Testis (tissue), 3 donors: ENCODE measurements around the gene CETN1. TPM values are rescaled to one million over a fixed set of nuclear protein-coding genes. Genes with fewer than 3 reads are reported as not detected.

ENCODE experiments used
- DNase-seq: peaks from one replicate; pipeline ENCODE4 v3.0.0-alpha.2; 2019
- H3K27ac ChIP-seq, 2 donors: fragments of 200-600 bp; sonication (generic); one replicate each; pipeline ENCODE4 v1.5.1; 2019
- H3K27me3 ChIP-seq: fragments of 200-600 bp; sonication (generic); one replicate; pipeline ENCODE4 v1.5.1; 2019
- H3K36me3 ChIP-seq: fragments of 200-600 bp; sonication (generic); one replicate; pipeline ENCODE4 v1.5.1; 2017; ENCODE audit warnings: low read depth; ENCODE audit errors: missing control alignments
- H3K4me1 ChIP-seq: fragments of 200-600 bp; sonication (generic); one replicate; pipeline ENCODE4 v1.5.1; 2019
- H3K4me3 ChIP-seq, 2 donors: fragments of 200-600 bp; sonication (generic); one replicate each; pipeline ENCODE4 v1.5.1; 2017 to 2019
- H3K9me3 ChIP-seq: fragments of 200-600 bp; sonication (generic); one replicate; pipeline ENCODE4 v1.5.1; 2017
- POLR2A ChIP-seq: fragments of 450-650 bp; IDR thresholded peaks from one replicate; pipeline ENCODE4 v1.6.1; 2017; ENCODE audit warnings: antibody characterized with exemption, mild to moderate bottlenecking, moderate library complexity
- WGBS, 2 donors: methylation state at CpG; one replicate each; pipeline ENCODE4 v1.1.5; 2018; 5-methylcytosine and 5-hydroxymethylcytosine counted together
- intact Hi-C: fragments of 100-400 bp; cut with DNase I; formaldehyde crosslinking; loops from one replicate; pipeline ENCODE4 v1.15.1; 2023; ENCODE audit warnings: low total_unique reads
- polyA plus RNA-seq: library from polyadenylated mRNA; stranded (reverse); fragments of 350-450 nt; fragmentation: Illumina TruSeq; extraction: RNeasy Lipid Tissue Mini Kit (QIAGEN cat#74804); gene quantifications from one replicate; pipeline ENCODE4 v1.2.3, GENCODE V29; 2014; ENCODE audit warnings: low read depth, low replicate concordance; ENCODE audit not compliant: insufficient read depth
- total RNA-seq, 2 donors: library from RNA; depleted of rRNA; stranded (reverse); fragments of >200 nt; gene quantifications; one replicate each; pipeline ENCODE4 v1.2.3, GENCODE V29; 2016
- TF ChIP-seq, protein P1 (sequence below), 3 experiments: fragments of 450-650 bp in 2 of 3; fragments of 200-600 bp in 1 of 3; sonication (generic) in 1 of 3; IDR thresholded peaks; one replicate each; pipeline ENCODE4 v1.5.1; 2016 to 2019; ENCODE audit warnings: antibody characterized with exemption in 3 of 3, mild to moderate bottlenecking in 2 of 3, moderate library complexity in 1 of 3

The CETN1 gene
- total and polyA plus RNA-seq, 3 donors from 2014 or later = 53.3 to 289 (median 70.5) TPM

DNA sequence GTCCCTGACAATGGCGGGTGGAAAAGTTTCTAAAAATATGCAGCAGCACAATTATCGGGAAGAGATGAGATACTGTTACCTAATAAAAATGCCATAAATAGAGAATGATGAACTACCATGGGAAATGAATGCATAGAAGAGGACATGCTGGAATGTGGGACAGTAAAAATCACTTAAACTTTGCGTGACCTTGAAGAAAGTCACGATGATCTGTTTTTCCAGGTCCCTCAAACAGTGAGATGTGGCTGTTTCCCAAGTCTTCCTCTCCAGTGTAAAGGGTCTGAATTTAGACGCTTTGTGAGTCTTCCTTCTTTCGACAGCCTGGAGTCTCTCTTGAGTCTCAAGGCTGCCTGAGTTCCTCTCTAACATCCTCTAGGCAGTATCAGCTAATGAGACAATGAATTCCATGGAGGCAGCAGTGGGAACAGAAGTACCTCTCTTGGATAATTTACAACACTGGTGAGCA is 18.0 kb downstream of the CETN1 start:
- Histone ChIP-seq H3K4me1 (peaks cover 4% of the 10 kb centered on the region), H3K27me3 (no peaks in the 10 kb centered on the region), H3K4me3 (no peak overlapping the region), H3K9me3 (no peaks in the 10 kb centered on the region), H3K27ac (no peak overlapping the region), H3K36me3 (no peaks in the 10 kb centered on the region)
- 15 to 17% methylated on average over 6 of the region's 6 CpGs for WGBS, 2 donors
- TF ChIP-seq, protein P1, sequence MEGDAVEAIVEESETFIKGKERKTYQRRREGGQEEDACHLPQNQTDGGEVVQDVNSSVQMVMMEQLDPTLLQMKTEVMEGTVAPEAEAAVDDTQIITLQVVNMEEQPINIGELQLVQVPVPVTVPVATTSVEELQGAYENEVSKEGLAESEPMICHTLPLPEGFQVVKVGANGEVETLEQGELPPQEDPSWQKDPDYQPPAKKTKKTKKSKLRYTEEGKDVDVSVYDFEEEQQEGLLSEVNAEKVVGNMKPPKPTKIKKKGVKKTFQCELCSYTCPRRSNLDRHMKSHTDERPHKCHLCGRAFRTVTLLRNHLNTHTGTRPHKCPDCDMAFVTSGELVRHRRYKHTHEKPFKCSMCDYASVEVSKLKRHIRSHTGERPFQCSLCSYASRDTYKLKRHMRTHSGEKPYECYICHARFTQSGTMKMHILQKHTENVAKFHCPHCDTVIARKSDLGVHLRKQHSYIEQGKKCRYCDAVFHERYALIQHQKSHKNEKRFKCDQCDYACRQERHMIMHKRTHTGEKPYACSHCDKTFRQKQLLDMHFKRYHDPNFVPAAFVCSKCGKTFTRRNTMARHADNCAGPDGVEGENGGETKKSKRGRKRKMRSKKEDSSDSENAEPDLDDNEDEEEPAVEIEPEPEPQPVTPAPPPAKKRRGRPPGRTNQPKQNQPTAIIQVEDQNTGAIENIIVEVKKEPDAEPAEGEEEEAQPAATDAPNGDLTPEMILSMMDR (IDR thresholded peaks at IDR 0.05) = no peak
- no peak for TF ChIP-seq POLR2A
- intact Hi-C loops = no loop called here
- DNase-seq = no peak

DNA sequence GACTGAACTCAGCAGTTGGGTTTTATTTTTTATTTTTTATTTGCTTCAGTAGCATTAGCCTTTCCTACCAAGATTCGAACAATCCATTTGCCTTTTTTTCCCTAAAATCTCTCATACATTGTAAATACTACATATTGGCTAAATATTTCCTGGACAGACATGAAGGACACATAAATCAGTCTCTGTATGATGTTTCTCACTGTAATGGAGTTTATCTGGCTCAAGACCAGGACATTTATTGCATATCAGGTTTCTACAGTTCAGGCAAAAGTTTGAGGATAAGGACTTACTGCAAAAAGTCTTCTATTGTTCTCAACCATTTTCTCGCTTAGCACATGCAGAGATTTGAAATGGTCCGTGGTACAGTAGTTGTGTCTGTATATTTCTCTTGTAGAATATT is 19.9 kb downstream of the CETN1 start:
- 62 to 71% methylated on average over 3 of the region's 3 CpGs for WGBS, 2 donors
- H3K36me3 ChIP-seq = no peaks in the 10 kb centered on the region
- no peaks in the 10 kb centered on the region for H3K27me3 ChIP-seq
- TF ChIP-seq, protein P1 (IDR thresholded peaks at IDR 0.05) = no peak
- TF ChIP-seq POLR2A = no peak
- intact Hi-C loops = no loop called here
- H3K4me3 ChIP-seq = no peak overlapping the region
- DNase-seq = no peak
- peaks cover 7% of the 10 kb centered on the region for H3K4me1 ChIP-seq
- H3K9me3 ChIP-seq = no peaks in the 10 kb centered on the region
- no peak overlapping the region for H3K27ac ChIP-seq

DNA sequence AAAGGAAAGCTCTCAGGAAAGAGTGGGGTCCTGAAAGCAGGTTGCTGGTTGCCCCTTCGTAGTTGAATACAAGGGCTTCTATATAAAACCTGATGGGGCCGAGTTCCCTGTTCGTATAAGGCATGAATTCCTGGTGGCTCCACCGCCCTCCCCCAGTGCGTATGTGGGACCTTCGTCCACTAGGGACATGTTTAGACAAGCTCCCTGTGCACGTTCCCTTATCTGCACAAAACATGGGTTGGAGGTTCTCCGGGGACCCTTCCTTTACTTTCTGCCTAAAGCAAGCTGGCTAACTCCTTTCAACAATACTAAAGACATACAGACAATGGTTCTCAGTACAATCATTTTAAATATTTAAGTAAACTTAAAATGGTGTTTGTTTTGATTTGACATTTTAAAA is 24.6 kb downstream of the CETN1 start:
- DNase-seq = no peak
- WGBS, 2 donors = 68 to 72% methylated on average over 8 of the region's 8 CpGs
- Histone ChIP-seq H3K36me3 (no peaks in the 10 kb centered on the region), H3K4me3 (no peak overlapping the region), H3K4me1 (peaks cover 3% of the 10 kb centered on the region), H3K27me3 (no peaks in the 10 kb centered on the region), H3K9me3 (no peaks in the 10 kb centered on the region), H3K27ac (no peak overlapping the region)
- intact Hi-C loops = no loop called here
- TF ChIP-seq, protein P1 (IDR thresholded peaks at IDR 0.05) = no peak
- no peak for TF ChIP-seq POLR2A

DNA sequence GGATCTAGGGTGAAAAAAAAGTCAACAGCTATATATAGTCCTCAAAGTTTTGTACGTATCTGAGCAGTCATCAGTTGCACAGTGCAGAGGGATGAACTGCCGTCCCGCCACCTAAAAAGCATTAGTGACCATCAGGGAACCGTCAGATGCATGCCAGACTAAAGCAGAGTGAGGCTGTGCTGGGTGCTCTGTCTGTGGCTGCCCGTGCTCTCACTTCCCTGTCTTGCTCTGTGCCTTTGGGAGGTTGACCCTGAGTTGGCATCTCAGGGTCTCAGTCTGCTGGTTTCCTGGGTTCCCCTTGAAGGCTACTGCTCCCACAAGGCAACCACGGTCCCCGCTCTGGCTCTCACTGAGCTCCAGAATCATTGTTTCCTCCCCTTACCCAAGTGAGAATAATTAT is 27.8 kb downstream of the CETN1 start:
- no peak for TF ChIP-seq POLR2A
- TF ChIP-seq, protein P1 (IDR thresholded peaks at IDR 0.05) = no peak

DNA sequence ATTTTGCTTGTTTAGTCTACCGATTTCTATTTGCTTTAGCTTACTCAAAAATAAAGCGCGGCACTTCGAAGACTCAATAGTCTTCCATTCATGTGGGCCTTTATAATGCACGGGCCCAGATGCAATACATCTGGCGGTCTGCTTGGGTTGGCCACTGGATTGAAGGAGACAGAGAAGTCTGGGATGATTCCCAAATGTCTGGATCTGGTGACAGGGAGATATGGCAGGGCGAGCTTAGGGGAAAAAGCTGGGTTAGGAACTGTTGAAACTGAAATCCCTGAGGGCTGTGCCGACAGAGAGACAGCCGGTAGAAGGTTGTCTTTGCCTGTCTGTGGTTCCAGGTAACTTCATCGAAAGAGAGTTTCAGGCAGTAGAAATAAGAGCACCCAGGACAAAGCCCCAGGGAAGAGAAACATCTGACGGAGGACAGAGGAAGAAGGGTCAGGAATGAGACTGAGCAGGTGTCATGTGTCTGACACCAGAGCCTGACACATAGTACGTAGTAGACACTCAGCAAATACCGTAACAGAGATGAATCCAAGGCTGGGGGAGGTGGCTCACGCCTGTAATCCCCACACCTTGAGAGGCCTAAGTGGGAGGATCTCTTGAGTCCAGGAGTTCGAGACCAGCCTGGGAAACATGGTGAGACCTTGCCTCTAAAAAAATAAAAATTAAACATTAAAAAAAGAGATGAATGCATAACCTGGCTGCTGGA is 30.2 kb downstream of the CETN1 start:
- no peaks in the 10 kb centered on the region for H3K4me1 ChIP-seq
- H3K27me3 ChIP-seq = no peaks in the 10 kb centered on the region
- no peak overlapping the region for H3K4me3 ChIP-seq
- no peak overlapping the region for H3K27ac ChIP-seq
- no peaks in the 10 kb centered on the region for H3K9me3 ChIP-seq
- DNase-seq = no peak
- TF ChIP-seq POLR2A = no peak
- TF ChIP-seq, protein P1 (IDR thresholded peaks at IDR 0.05) = no peak
- no peaks in the 10 kb centered on the region for H3K36me3 ChIP-seq
- intact Hi-C loops = loop anchor here (10.0 kb wide), 1 partner anchor 326 kb away; no protein-coding TSS in a partner anchor
- 84 to 86% methylated on average over 15 of the region's 15 CpGs for WGBS, 2 donors

More for the DNA sequence above, 27.8 kb downstream of the CETN1 start:
- WGBS, 2 donors = 91% methylated on average over 7 of the region's 7 CpGs
- no peaks in the 10 kb centered on the region for H3K9me3 ChIP-seq
- H3K4me3 ChIP-seq = no peak overlapping the region
- intact Hi-C loops = no loop called here
- no peaks in the 10 kb centered on the region for H3K36me3 ChIP-seq
- DNase-seq = no peak
- H3K27ac ChIP-seq = no peak overlapping the region
- no peaks in the 10 kb centered on the region for H3K27me3 ChIP-seq
- H3K4me1 ChIP-seq = peaks cover 3% of the 10 kb centered on the region
